Dendritic cell treated with granulocyte-macrophage colony-stimulating factor and Interleukin-4, amounts not matched to agents 40 ng/mL and 50 ng/mL, for 4 days (primary cell): ENCODE measurements around the gene RTEL1.
"Not testable (repeated sequence)": the region's sequence is repeated elsewhere in the genome, so short reads cannot be mapped to it uniquely, and the experiment has no call there.

Source experiments
- H3K27ac Mint-ChIP-seq: one replicate; pipeline ENCODE4 v1.8.0; 2022; ENCODE audit warnings: mild to moderate bottlenecking, mixed read lengths
- H3K27me3 Mint-ChIP-seq: one replicate; pipeline ENCODE4 v1.8.0; 2022; ENCODE audit warnings: mild to moderate bottlenecking, mixed read lengths
- H3K36me3 Mint-ChIP-seq: one replicate; pipeline ENCODE4 v1.8.0; 2022; ENCODE audit warnings: low read depth, mixed read lengths
- H3K4me1 Mint-ChIP-seq: one replicate; pipeline ENCODE4 v1.8.0; 2022; ENCODE audit warnings: low read depth, mixed read lengths
- H3K4me3 Mint-ChIP-seq: one replicate; pipeline ENCODE4 v1.8.0; 2022; ENCODE audit warnings: mild to moderate bottlenecking, moderate library complexity, mixed read lengths
- H3K9me3 Mint-ChIP-seq: one replicate; pipeline ENCODE4 v1.8.0; 2022; ENCODE audit warnings: mixed read lengths
- intact Hi-C: fragments of 100-400 bp; cut with micrococcal nuclease; formaldehyde crosslinking; loops from one replicate; pipeline ENCODE4 v1.15.0; 2022

Gene RTEL1

DNA sequence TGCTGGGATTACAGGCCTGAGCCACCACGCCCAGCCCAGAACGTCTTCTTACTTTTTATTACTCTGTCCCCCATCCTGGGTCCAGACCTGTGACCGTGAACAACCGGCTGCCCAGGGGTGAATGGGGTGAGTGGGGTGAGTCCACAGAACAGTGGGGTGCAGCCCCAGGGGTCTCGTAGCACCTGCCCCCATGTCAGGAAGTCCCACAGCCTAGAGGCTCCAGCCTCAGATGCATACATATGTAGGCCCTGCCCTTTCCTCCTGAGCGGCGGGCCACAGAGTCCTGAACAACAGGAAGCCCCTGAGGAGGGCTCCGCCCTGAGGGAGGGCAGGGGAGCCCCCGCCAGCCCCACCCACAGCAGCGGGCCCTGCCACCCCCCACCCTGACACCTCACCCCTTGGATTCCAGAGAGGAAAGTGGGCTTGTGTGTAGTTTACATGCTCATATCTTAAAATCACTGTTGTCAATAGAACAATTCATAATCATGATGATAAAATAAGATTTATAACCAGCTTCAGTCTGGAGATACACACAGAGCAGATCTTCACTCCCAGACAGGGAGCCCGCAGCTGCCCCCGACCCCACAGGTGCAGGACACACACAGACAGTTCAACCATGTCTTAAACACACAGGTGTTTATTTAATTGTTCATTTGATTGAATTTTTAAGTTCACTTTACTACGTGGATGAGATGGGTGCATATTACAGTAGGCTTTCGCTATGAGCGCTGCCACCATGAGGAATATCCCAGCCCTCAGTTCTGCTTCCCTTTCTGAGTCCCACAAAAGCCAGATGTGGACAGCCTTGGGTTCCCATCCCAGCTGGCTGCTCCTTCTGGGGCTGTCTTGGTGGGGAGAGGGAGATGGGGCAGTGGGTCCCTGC, 18.8 kb upstream of the RTEL1 start:
- peak overlapping the region; percentile 84 for H3K27ac Mint-ChIP-seq
- intact Hi-C loops, result no loop called here
- H3K4me3 Mint-ChIP-seq, result peak overlapping the region; percentile 80
- peaks cover 41% of the 10 kb centered on the region for H3K4me1 Mint-ChIP-seq
- peaks cover 6% of the 10 kb centered on the region for H3K36me3 Mint-ChIP-seq
- peaks cover 15% of the 10 kb centered on the region for H3K27me3 Mint-ChIP-seq
- no peaks in the 10 kb centered on the region for H3K9me3 Mint-ChIP-seq

DNA sequence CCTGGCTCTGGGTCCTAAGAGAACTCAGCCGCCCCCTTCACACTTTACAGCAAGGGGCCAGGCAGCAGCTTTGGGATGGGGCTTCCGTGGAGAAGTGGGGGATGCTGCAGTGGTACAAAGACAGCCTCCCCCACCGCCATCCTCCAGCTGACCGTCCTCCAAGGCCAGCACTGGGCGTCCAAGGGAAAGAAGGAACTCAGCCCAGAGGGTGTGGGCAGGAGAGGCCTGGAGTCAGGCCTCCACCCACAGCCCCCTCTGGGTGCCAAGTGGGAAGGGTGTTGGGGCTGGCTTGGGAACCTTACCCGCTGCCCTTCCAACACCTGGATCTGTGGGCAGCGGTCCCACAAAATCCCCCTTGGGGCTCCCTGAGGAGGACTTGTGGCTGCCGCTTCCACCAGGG, 18.0 kb upstream of the RTEL1 start:
- peak overlapping the region; percentile 80 for H3K4me3 Mint-ChIP-seq
- H3K27me3 Mint-ChIP-seq, result peaks cover 18% of the 10 kb centered on the region
- H3K9me3 Mint-ChIP-seq, result no peaks in the 10 kb centered on the region
- H3K27ac Mint-ChIP-seq, result peak overlapping the region; percentile 84
- peaks cover 6% of the 10 kb centered on the region for H3K36me3 Mint-ChIP-seq
- H3K4me1 Mint-ChIP-seq, result peaks cover 41% of the 10 kb centered on the region
- intact Hi-C loops, result loop anchor here (2.0 kb wide), 1 partner anchor 101 kb away; no protein-coding TSS in a partner anchor

DNA sequence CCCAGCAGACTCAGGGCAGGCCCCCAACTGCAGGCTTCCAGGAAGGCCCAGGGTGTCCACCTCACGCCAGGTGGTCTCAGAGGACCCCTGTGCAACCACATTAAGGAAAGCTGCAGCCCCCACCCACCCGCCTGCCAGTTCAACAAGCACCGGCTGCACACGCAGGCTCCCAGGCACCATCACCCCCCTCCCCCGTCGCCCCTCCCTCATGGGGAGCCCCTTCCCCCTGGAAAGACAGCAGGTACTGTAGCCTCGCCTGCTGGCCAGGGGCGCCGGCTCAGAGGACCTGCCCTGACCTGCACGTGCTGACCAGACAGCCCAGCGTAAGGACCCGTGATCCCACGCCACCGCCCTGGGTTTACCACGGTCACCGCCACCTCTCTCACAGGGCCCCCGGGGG, 17.4 kb upstream of the RTEL1 start:
- not testable (repeated sequence) for H3K36me3 Mint-ChIP-seq, H3K9me3 Mint-ChIP-seq
- intact Hi-C loops, result loop anchor here (2.0 kb wide), 1 partner anchor 102 kb away; no protein-coding TSS in a partner anchor
- Mint-ChIP-seq H3K27ac (peak overlapping the region; percentile 84), H3K27me3 (peaks cover 18% of the 10 kb centered on the region), H3K4me1 (peaks cover 38% of the 10 kb centered on the region), H3K4me3 (peak overlapping the region; percentile 80)

DNA sequence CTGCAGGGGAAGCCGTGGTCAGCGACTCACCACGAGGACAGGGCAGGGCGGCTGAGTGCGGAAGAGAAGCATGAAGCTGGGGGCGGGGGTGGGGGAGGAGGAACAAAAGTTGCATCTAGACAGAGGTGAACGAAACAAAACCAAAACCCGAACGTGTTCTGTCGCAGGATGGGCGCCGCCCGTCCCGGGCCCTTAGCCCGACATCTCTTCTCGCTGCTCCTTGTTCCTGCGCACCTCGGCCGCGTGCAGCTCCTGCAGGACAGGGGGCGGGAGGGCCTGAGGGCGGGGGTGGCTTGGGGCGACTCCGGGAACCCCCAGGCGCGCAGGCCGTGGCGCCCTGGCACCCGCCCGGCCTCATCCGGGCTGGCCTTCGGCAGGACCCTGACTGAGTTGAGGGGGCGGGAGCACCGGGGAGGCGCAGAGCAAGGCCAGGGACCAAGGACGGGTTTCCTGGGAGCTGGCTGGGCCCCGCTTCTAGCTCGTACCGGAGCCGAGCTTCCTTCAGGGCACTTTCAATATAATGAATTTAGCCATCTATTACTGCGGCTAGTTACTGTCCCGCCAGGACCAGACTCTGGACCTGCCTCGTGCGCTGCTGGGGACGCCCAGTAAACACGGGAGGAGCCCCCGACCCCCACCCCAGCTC, 16.8 kb upstream of the RTEL1 start:
- peaks cover 6% of the 10 kb centered on the region for H3K36me3 Mint-ChIP-seq
- H3K4me1 Mint-ChIP-seq, result peaks cover 36% of the 10 kb centered on the region
- intact Hi-C loops, result loop anchor here (2.0 kb wide), 1 partner anchor 102 kb away; no protein-coding TSS in a partner anchor
- peak overlapping the region; percentile 84 for H3K27ac Mint-ChIP-seq
- H3K4me3 Mint-ChIP-seq, result peak overlapping the region; percentile 72
- peaks cover 23% of the 10 kb centered on the region for H3K27me3 Mint-ChIP-seq
- no peaks in the 10 kb centered on the region for H3K9me3 Mint-ChIP-seq

DNA sequence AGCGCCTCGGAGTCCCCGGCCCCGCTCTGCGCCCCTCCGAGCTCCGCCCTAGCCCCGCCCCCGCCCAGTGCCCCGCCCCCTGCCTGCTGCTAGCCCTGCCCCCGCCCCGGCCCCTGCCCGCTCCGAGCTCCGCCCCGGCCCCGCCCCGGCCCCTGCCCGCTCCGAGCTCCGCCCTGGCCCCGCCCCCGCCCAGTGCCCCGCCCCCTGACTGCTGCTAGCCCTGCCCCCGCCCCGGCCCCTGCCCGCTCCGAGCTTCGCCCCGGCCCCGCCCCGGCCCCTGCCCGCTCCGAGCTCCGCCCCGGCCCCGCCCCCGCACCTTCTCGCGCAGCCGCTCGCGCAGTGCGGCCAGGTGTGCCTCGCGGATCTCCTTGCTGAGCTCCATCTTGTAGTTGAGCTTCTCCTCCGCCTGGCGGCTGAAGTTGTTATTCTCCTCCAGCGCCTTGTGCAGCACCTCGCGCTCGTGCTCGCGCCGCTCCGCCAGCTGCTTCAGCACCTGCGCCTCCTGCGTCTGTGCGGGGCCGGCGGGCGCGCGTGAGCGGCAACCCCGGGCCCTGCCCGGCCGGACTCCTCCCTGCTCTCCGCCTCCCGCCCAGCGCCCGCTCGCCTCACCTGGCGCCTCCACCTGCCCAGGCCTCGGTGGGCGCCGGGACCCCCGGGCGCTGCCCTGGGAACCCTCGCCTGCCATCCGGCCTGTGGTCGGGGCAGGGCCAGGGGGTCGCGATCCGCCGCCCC, 16.2 kb upstream of the RTEL1 start:
- intact Hi-C loops, result loop anchor here (2.0 kb wide), 1 partner anchor 103 kb away; no protein-coding TSS in a partner anchor
- peak overlapping the region; percentile 84 for H3K27ac Mint-ChIP-seq
- H3K9me3 Mint-ChIP-seq, result no peaks in the 10 kb centered on the region
- peaks cover 6% of the 10 kb centered on the region for H3K36me3 Mint-ChIP-seq
- peaks cover 32% of the 10 kb centered on the region for H3K4me1 Mint-ChIP-seq
- peak overlapping the region; percentile 72 for H3K4me3 Mint-ChIP-seq
- H3K27me3 Mint-ChIP-seq, result peaks cover 23% of the 10 kb centered on the region

- Mint-ChIP-seq H3K36me3 (peaks cover 6% of the 10 kb centered on the region), H3K27ac (peak overlapping the region; percentile 84)
Measured at GRCh38 chr20:63642527-63643247, 15.4 kb upstream of the RTEL1 start.

DNA sequence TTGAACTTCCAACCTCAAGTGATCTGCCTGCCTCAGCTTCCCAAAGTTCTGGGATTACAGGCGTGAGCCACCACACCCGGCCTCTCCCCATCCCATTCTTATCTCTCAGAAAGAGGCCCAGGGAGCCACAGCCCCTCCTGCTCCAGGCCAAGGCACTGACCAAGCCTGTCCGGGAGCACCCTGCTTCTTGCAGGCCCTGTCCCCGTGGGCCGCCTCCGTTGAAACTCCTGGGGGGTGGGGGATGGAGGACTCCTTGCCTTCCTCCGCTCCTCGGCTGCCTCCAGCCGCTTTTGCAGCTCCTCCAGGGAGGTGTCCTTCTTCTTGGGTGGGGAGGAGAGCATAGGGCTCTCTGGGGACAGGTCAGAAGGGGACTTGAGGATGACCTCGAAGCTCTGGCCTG, 14.6 kb upstream of the RTEL1 start:
- Mint-ChIP-seq H3K4me1 (peaks cover 20% of the 10 kb centered on the region), H3K36me3 (peaks cover 6% of the 10 kb centered on the region), H3K4me3 (no peak overlapping the region), H3K27me3 (peaks cover 23% of the 10 kb centered on the region), H3K27ac (peak overlapping the region; percentile 84), H3K9me3 (no peaks in the 10 kb centered on the region)
- intact Hi-C loops, result no loop called here

More at GRCh38 chr20:63642527-63643247, 15.4 kb upstream of the RTEL1 start:
- Mint-ChIP-seq H3K4me3 (peak overlapping the region; percentile 70), H3K9me3 (no peaks in the 10 kb centered on the region), H3K4me1 (peaks cover 26% of the 10 kb centered on the region), H3K27me3 (peaks cover 23% of the 10 kb centered on the region)
- intact Hi-C loops, result no loop called here

DNA sequence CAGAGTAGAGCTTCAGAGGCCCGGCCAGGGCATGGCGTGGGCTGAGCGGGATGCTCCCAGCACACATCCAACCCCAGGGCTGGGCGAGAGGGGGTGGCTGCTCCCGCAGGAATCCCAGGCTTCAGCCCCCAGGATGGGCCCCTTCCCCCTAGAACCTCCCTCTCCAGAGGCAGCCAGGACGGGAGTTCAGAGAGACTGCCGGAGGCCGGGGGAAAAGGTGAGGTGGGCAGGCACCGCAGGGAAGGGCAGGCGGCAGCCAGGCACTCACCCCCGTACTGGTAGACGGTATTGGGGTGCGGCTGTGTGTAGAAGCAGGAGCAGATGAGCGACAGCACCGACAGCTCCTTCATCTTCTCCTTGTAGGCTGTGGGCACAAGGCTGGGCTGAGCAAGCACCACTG, 14.2 kb upstream of the RTEL1 start:
- H3K27me3 Mint-ChIP-seq, result peaks cover 23% of the 10 kb centered on the region
- no peak overlapping the region for H3K4me3 Mint-ChIP-seq
- no peaks in the 10 kb centered on the region for H3K9me3 Mint-ChIP-seq
- peaks cover 18% of the 10 kb centered on the region for H3K4me1 Mint-ChIP-seq
- intact Hi-C loops, result no loop called here
- no peak overlapping the region for H3K27ac Mint-ChIP-seq
- peaks cover 4% of the 10 kb centered on the region for H3K36me3 Mint-ChIP-seq

GRCh38 chr20:63645218-63645617, 12.9 kb upstream of the RTEL1 start:
- H3K4me3 Mint-ChIP-seq, result no peak overlapping the region
- H3K9me3 Mint-ChIP-seq, result no peaks in the 10 kb centered on the region
- peaks cover 8% of the 10 kb centered on the region for H3K4me1 Mint-ChIP-seq
- no peak overlapping the region for H3K27ac Mint-ChIP-seq
- intact Hi-C loops, result no loop called here
- H3K27me3 Mint-ChIP-seq, result peaks cover 24% of the 10 kb centered on the region
- H3K36me3 Mint-ChIP-seq, result no peaks in the 10 kb centered on the region

DNA sequence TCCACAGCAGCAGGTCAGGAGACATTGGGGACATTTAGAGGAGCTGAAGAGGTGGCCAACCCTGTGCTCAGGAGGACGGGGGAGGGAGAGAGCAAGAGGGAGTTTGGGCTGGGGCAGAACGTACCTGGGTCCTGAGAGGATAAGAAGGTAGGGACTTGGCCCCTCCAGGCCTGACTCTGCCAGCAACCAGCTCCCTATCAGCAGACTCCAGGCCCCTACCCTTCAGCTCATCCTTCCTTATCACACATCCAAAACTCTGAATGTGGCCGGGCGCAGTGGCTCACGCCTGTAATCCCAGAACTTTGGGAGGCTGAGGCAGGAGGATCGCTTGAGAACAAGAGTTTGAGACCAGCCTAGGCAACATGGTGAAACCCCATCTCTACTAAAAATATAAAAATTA, 9.9 kb upstream of the RTEL1 start:
- no peak overlapping the region for H3K4me3 Mint-ChIP-seq
- intact Hi-C loops, result no loop called here
- no peak overlapping the region for H3K27ac Mint-ChIP-seq
- H3K27me3 Mint-ChIP-seq, result peaks cover 36% of the 10 kb centered on the region
- H3K4me1 Mint-ChIP-seq, result peaks cover 10% of the 10 kb centered on the region
- H3K36me3 Mint-ChIP-seq, result no peaks in the 10 kb centered on the region
- no peaks in the 10 kb centered on the region for H3K9me3 Mint-ChIP-seq

DNA sequence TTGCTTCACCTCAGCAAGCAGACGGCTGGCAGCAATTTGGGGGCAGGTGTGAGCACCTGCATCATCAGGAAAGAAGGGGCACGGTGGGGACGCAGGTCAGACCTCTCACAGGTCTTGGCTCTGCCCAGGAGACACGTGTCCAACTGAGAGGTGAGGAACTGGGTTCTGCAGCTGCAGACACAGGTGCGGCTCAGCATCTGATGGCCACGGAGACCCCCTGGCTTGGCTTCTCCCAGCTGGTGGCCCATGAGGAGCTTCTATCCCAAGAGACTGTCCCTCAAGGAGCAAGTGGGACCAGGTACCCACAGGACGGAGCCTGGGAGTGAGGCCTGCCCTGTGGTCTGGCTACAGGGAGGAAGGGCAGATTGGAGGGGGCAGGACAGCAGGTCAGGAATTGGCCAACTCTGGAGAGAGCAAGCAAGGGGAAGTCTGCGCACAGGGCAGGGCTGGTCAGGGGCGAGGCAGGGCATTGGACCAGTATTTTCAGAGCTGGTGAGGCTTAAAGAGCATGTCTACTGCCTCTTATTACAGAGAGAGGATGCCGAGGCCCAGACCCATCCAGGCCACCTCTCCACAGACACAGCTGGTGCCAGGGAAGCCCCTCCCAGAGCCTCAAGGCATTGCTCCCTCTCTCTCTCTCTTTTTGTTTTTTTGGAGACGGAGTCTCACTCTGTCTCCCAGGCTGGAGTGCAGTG, 9.1 kb upstream of the RTEL1 start:
- no peaks in the 10 kb centered on the region for H3K36me3 Mint-ChIP-seq
- intact Hi-C loops, result no loop called here
- H3K27me3 Mint-ChIP-seq, result peaks cover 36% of the 10 kb centered on the region
- no peaks in the 10 kb centered on the region for H3K9me3 Mint-ChIP-seq
- no peak overlapping the region for H3K4me3 Mint-ChIP-seq
- H3K4me1 Mint-ChIP-seq, result peaks cover 18% of the 10 kb centered on the region
- no peak overlapping the region for H3K27ac Mint-ChIP-seq

DNA sequence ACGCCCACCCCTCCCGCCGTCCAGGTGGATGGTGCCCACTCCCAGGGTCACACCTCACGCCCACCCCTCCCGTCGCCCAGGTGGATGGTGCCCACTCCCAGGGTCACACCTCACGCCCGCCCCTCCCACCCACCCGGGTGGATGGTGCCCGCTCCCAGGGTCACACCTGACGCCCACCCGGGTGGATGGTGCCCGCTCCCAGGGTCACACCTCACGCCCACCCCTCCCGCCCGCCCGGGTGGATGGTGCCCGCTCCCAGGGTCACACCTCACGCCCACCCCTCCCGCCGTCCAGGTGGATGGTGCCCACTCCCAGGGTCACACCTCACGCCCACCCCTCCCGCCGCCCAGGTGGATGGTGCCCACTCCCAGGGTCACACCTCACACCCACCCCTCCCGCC, 7.6 kb upstream of the RTEL1 start:
- H3K4me3 Mint-ChIP-seq, H3K36me3 Mint-ChIP-seq, H3K27ac Mint-ChIP-seq, intact Hi-C loops, H3K9me3 Mint-ChIP-seq: not testable (repeated sequence)
- Mint-ChIP-seq H3K4me1 (peaks cover 20% of the 10 kb centered on the region), H3K27me3 (peaks cover 43% of the 10 kb centered on the region)

GRCh38 chr20:63651942-63652191, 6.2 kb upstream of the RTEL1 start:
- Mint-ChIP-seq H3K9me3 (no peaks in the 10 kb centered on the region), H3K4me3 (peak overlapping the region; percentile 59), H3K27ac (no peak overlapping the region), H3K36me3 (no peaks in the 10 kb centered on the region), H3K27me3 (peaks cover 38% of the 10 kb centered on the region), H3K4me1 (peaks cover 20% of the 10 kb centered on the region)
- intact Hi-C loops, result no loop called here
